Measurements from ENCODE around the gene ECT2.

Gene ECT2

GRCh38 chr3:172853921-172854666 lies 103.6 kb downstream of the ECT2 start:
- Histone ChIP-seq H3K27ac (replicated peaks) (no peak overlapping the region), H3K4me3 (replicated peaks; ENCODE audit: insufficient read depth, low read length) (no peak overlapping the region), H3K27me3 (ENCODE audit: insufficient read depth, poor library complexity, severe bottlenecking) (no peaks in the 10 kb centered on the region)
- no peak for TF ChIP-seq SPI1 (IDR thresholded peaks at IDR 0.05; ENCODE audit: borderline replicate concordance, low read depth)
- TF ChIP-seq GABPA (IDR thresholded peaks at IDR 0.05; ENCODE audit: low read depth), result no peak
- TF ChIP-seq POLR2AphosphoS5 (IDR thresholded peaks at IDR 0.05; ENCODE audit: low read depth), result no peak
- no peak for TF ChIP-seq CTCF (IDR thresholded peaks at IDR 0.05; ENCODE audit: insufficient read depth, low read length)
- no peak for TF ChIP-seq REST (IDR thresholded peaks at IDR 0.05; ENCODE audit: insufficient replicate concordance, low read depth)
- DNase-seq (ENCODE audit: low read depth in 1 of 2, low spot score in 1 of 2), result no peak

GRCh38 chr3:172855037-172855436 lies 104.5 kb downstream of the ECT2 start:
- no peak overlapping the region for H3K4me3 ChIP-seq (replicated peaks; ENCODE audit: insufficient read depth, low read length)
- no peak for DNase-seq (ENCODE audit: low read depth in 1 of 2, low spot score in 1 of 2)
- TF ChIP-seq CTCF (IDR thresholded peaks at IDR 0.05; ENCODE audit: insufficient read depth, low read length) (no peak), GABPA (IDR thresholded peaks at IDR 0.05; ENCODE audit: low read depth) (no peak), REST (IDR thresholded peaks at IDR 0.05; ENCODE audit: insufficient replicate concordance, low read depth) (no peak), SPI1 (IDR thresholded peaks at IDR 0.05; ENCODE audit: borderline replicate concordance, low read depth) (no peak), POLR2AphosphoS5 (IDR thresholded peaks at IDR 0.05; ENCODE audit: low read depth) (no peak)
- H3K27ac ChIP-seq (replicated peaks), result no peak overlapping the region
- H3K27me3 ChIP-seq (ENCODE audit: insufficient read depth, poor library complexity, severe bottlenecking), result no peaks in the 10 kb centered on the region

- Histone ChIP-seq H3K4me3 (replicated peaks; ENCODE audit: insufficient read depth, low read length) (no peak overlapping the region), H3K27me3 (ENCODE audit: insufficient read depth, poor library complexity, severe bottlenecking) (no peaks in the 10 kb centered on the region), H3K27ac (replicated peaks) (no peak overlapping the region)
- TF ChIP-seq POLR2AphosphoS5 (IDR thresholded peaks at IDR 0.05; ENCODE audit: low read depth), result no peak
- no peak for TF ChIP-seq REST (IDR thresholded peaks at IDR 0.05; ENCODE audit: insufficient replicate concordance, low read depth)
- TF ChIP-seq GABPA (IDR thresholded peaks at IDR 0.05; ENCODE audit: low read depth), result no peak
- no peak for TF ChIP-seq CTCF (IDR thresholded peaks at IDR 0.05; ENCODE audit: insufficient read depth, low read length)
- TF ChIP-seq SPI1 (IDR thresholded peaks at IDR 0.05; ENCODE audit: borderline replicate concordance, low read depth), result no peak
- DNase-seq (ENCODE audit: low read depth in 1 of 2, low spot score in 1 of 2), result no peak
Observed at GRCh38 chr3:172856795-172857742, 106.5 kb downstream of the ECT2 start.
